Measurements from ENCODE around the gene LPAR6.
A peak's percentile ranks its signal among the peaks of the same experiment; 100 is the strongest.

Gene LPAR6

GRCh38 chr13:48414501-48414900, 1.6 kb upstream of the LPAR6 start:
- H3K4me3 ChIP-seq (ENCODE audit: low read length) = no peak overlapping the region
- H3K9me3 ChIP-seq (ENCODE audit: control insufficient read depth, low read length) = no peaks in the 10 kb centered on the region
- peaks cover 16% of the 10 kb centered on the region for H3K4me1 ChIP-seq (ENCODE audit: control insufficient read depth, insufficient read depth, low read length)
- no peak for DNase-seq (ENCODE audit: low read depth)
- no peaks in the 10 kb centered on the region for H3K27me3 ChIP-seq (replicated peaks; ENCODE audit: control insufficient read depth, insufficient read depth, low read length)
- H3K9ac ChIP-seq (ENCODE audit: low read length) = no peak overlapping the region
- H3K36me3 ChIP-seq (ENCODE audit: control insufficient read depth, insufficient read depth, low read length, severe bottlenecking) = no peaks in the 10 kb centered on the region

- Histone ChIP-seq H3K4me3 (ENCODE audit: low read length) (peak overlapping the region; percentile 97), H3K27me3 (replicated peaks; ENCODE audit: control insufficient read depth, insufficient read depth, low read length) (no peaks in the 10 kb centered on the region), H3K4me1 (ENCODE audit: control insufficient read depth, insufficient read depth, low read length) (peaks cover 16% of the 10 kb centered on the region), H3K36me3 (ENCODE audit: control insufficient read depth, insufficient read depth, low read length, severe bottlenecking) (no peaks in the 10 kb centered on the region), H3K9ac (ENCODE audit: low read length) (peak overlapping the region; percentile 89), H3K9me3 (ENCODE audit: control insufficient read depth, low read length) (no peaks in the 10 kb centered on the region)
- DNase-seq (ENCODE audit: low read depth) = no peak
These were observed 927 bp downstream of the LPAR6 start for GRCh38 chr13:48411841-48412531.

- H3K4me1 ChIP-seq (ENCODE audit: control insufficient read depth, insufficient read depth, low read length) = peaks cover 16% of the 10 kb centered on the region
- DNase-seq (ENCODE audit: low read depth) = no peak
- no peaks in the 10 kb centered on the region for H3K27me3 ChIP-seq (replicated peaks; ENCODE audit: control insufficient read depth, insufficient read depth, low read length)
- peak overlapping the region; percentile 97 for H3K4me3 ChIP-seq (ENCODE audit: low read length)
- no peaks in the 10 kb centered on the region for H3K9me3 ChIP-seq (ENCODE audit: control insufficient read depth, low read length)
- no peaks in the 10 kb centered on the region for H3K36me3 ChIP-seq (ENCODE audit: control insufficient read depth, insufficient read depth, low read length, severe bottlenecking)
- H3K9ac ChIP-seq (ENCODE audit: low read length) = peak overlapping the region; percentile 89
These were observed 1.6 kb downstream of the LPAR6 start for GRCh38 chr13:48411147-48411794.

- Histone ChIP-seq H3K9ac (ENCODE audit: low read length) (no peak overlapping the region), H3K9me3 (ENCODE audit: control insufficient read depth, low read length) (no peaks in the 10 kb centered on the region), H3K4me1 (ENCODE audit: control insufficient read depth, insufficient read depth, low read length) (peaks cover 22% of the 10 kb centered on the region), H3K36me3 (ENCODE audit: control insufficient read depth, insufficient read depth, low read length, severe bottlenecking) (no peaks in the 10 kb centered on the region), H3K27me3 (replicated peaks; ENCODE audit: control insufficient read depth, insufficient read depth, low read length) (no peaks in the 10 kb centered on the region), H3K4me3 (ENCODE audit: low read length) (peak overlapping the region; percentile 97)
- no peak for DNase-seq (ENCODE audit: low read depth)
These were observed 2.7 kb downstream of the LPAR6 start for GRCh38 chr13:48410199-48410598.

- Histone ChIP-seq H3K9ac (ENCODE audit: low read length) (no peak overlapping the region), H3K9me3 (ENCODE audit: control insufficient read depth, low read length) (no peaks in the 10 kb centered on the region), H3K36me3 (ENCODE audit: control insufficient read depth, insufficient read depth, low read length, severe bottlenecking) (no peaks in the 10 kb centered on the region), H3K27me3 (replicated peaks; ENCODE audit: control insufficient read depth, insufficient read depth, low read length) (no peaks in the 10 kb centered on the region), H3K4me3 (ENCODE audit: low read length) (no peak overlapping the region), H3K4me1 (ENCODE audit: control insufficient read depth, insufficient read depth, low read length) (peaks cover 49% of the 10 kb centered on the region)
- no peak for DNase-seq (ENCODE audit: low read depth)
These were observed 7.0 kb downstream of the LPAR6 start for GRCh38 chr13:48405875-48406274.

GRCh38 chr13:48404952-48405351, 8.0 kb downstream of the LPAR6 start:
- no peak overlapping the region for H3K4me3 ChIP-seq (ENCODE audit: low read length)
- H3K27me3 ChIP-seq (replicated peaks; ENCODE audit: control insufficient read depth, insufficient read depth, low read length) = no peaks in the 10 kb centered on the region
- DNase-seq (ENCODE audit: low read depth) = peak; percentile 58
- peak overlapping the region; percentile 57 for H3K9ac ChIP-seq (ENCODE audit: low read length)
- H3K36me3 ChIP-seq (ENCODE audit: control insufficient read depth, insufficient read depth, low read length, severe bottlenecking) = no peaks in the 10 kb centered on the region
- H3K4me1 ChIP-seq (ENCODE audit: control insufficient read depth, insufficient read depth, low read length) = peaks cover 52% of the 10 kb centered on the region
- H3K9me3 ChIP-seq (ENCODE audit: control insufficient read depth, low read length) = no peaks in the 10 kb centered on the region

GRCh38 chr13:48403913-48404312, 9.0 kb downstream of the LPAR6 start:
- H3K9me3 ChIP-seq (ENCODE audit: control insufficient read depth, low read length) = no peaks in the 10 kb centered on the region
- no peak overlapping the region for H3K9ac ChIP-seq (ENCODE audit: low read length)
- peaks cover 55% of the 10 kb centered on the region for H3K4me1 ChIP-seq (ENCODE audit: control insufficient read depth, insufficient read depth, low read length)
- H3K27me3 ChIP-seq (replicated peaks; ENCODE audit: control insufficient read depth, insufficient read depth, low read length) = no peaks in the 10 kb centered on the region
- no peak for DNase-seq (ENCODE audit: low read depth)
- H3K4me3 ChIP-seq (ENCODE audit: low read length) = no peak overlapping the region
- H3K36me3 ChIP-seq (ENCODE audit: control insufficient read depth, insufficient read depth, low read length, severe bottlenecking) = no peaks in the 10 kb centered on the region

GRCh38 chr13:48403151-48403631, 9.7 kb downstream of the LPAR6 start:
- Histone ChIP-seq H3K9ac (ENCODE audit: low read length) (peak overlapping the region; percentile 79), H3K27me3 (replicated peaks; ENCODE audit: control insufficient read depth, insufficient read depth, low read length) (no peaks in the 10 kb centered on the region), H3K4me3 (ENCODE audit: low read length) (peak overlapping the region; percentile 77), H3K4me1 (ENCODE audit: control insufficient read depth, insufficient read depth, low read length) (peaks cover 60% of the 10 kb centered on the region), H3K9me3 (ENCODE audit: control insufficient read depth, low read length) (no peaks in the 10 kb centered on the region), H3K36me3 (ENCODE audit: control insufficient read depth, insufficient read depth, low read length, severe bottlenecking) (no peaks in the 10 kb centered on the region)
- DNase-seq (ENCODE audit: low read depth) = peak; percentile 80

GRCh38 chr13:48402325-48402932, 10.5 kb downstream of the LPAR6 start:
- no peaks in the 10 kb centered on the region for H3K36me3 ChIP-seq (ENCODE audit: control insufficient read depth, insufficient read depth, low read length, severe bottlenecking)
- H3K9ac ChIP-seq (ENCODE audit: low read length) = no peak overlapping the region
- peaks cover 62% of the 10 kb centered on the region for H3K4me1 ChIP-seq (ENCODE audit: control insufficient read depth, insufficient read depth, low read length)
- DNase-seq (ENCODE audit: low read depth) = no peak
- no peaks in the 10 kb centered on the region for H3K9me3 ChIP-seq (ENCODE audit: control insufficient read depth, low read length)
- no peaks in the 10 kb centered on the region for H3K27me3 ChIP-seq (replicated peaks; ENCODE audit: control insufficient read depth, insufficient read depth, low read length)
- H3K4me3 ChIP-seq (ENCODE audit: low read length) = peak overlapping the region; percentile 77

- Histone ChIP-seq H3K27me3 (replicated peaks; ENCODE audit: control insufficient read depth, insufficient read depth, low read length) (no peaks in the 10 kb centered on the region), H3K9ac (ENCODE audit: low read length) (peak overlapping the region; percentile 7), H3K9me3 (ENCODE audit: control insufficient read depth, low read length) (no peaks in the 10 kb centered on the region), H3K36me3 (ENCODE audit: control insufficient read depth, insufficient read depth, low read length, severe bottlenecking) (no peaks in the 10 kb centered on the region), H3K4me1 (ENCODE audit: control insufficient read depth, insufficient read depth, low read length) (peaks cover 62% of the 10 kb centered on the region), H3K4me3 (ENCODE audit: low read length) (peak overlapping the region; percentile 15)
- peak; percentile 59 for DNase-seq (ENCODE audit: low read depth)
These were observed 11.4 kb downstream of the LPAR6 start for GRCh38 chr13:48401480-48401879.

- peaks cover 62% of the 10 kb centered on the region for H3K4me1 ChIP-seq (ENCODE audit: control insufficient read depth, insufficient read depth, low read length)
- DNase-seq (ENCODE audit: low read depth) = peak; percentile 91
- H3K9me3 ChIP-seq (ENCODE audit: control insufficient read depth, low read length) = no peaks in the 10 kb centered on the region
- peak overlapping the region; percentile 15 for H3K4me3 ChIP-seq (ENCODE audit: low read length)
- H3K9ac ChIP-seq (ENCODE audit: low read length) = peak overlapping the region; percentile 62
- H3K27me3 ChIP-seq (replicated peaks; ENCODE audit: control insufficient read depth, insufficient read depth, low read length) = no peaks in the 10 kb centered on the region
- H3K36me3 ChIP-seq (ENCODE audit: control insufficient read depth, insufficient read depth, low read length, severe bottlenecking) = no peaks in the 10 kb centered on the region
These were observed 12.0 kb downstream of the LPAR6 start for GRCh38 chr13:48400850-48401291.

All from adipocyte (in vitro differentiated cells).